Thyroid gland (tissue), 4 donors: ENCODE data around the gene DDX23. TPM values are rescaled to one million over a fixed set of nuclear protein-coding genes. Genes with fewer than 3 reads are reported as not detected.
"Not testable (repeated sequence)": the region's sequence is repeated elsewhere in the genome, so short reads cannot be mapped to it uniquely, and the experiment has no call there.

Experiments
- DNase-seq, 2 donors: peaks; one replicate each; pipeline ENCODE4 v3.0.0-alpha.2; 2019
- H3K27ac ChIP-seq, 3 donors: fragments of 200-600 bp; sonication (generic); 1 replicate in 2 of 3; 2 replicates in 1 of 3; pipeline ENCODE4 v1.5.1; 2016 to 2019; ENCODE audit warnings: mild to moderate bottlenecking in 1 of 3, moderate library complexity in 1 of 3
- H3K27me3 ChIP-seq: fragments of 200-600 bp; sonication (generic); one replicate; pipeline ENCODE4 v1.5.1; 2019
- H3K36me3 ChIP-seq, 2 donors: fragments of 200-600 bp; sonication (generic); one replicate each; pipeline ENCODE4 v1.5.1; 2016 to 2019
- H3K4me1 ChIP-seq, 2 donors: fragments of 200-600 bp; sonication (generic); one replicate each; pipeline ENCODE4 v1.5.1; 2017 to 2019
- H3K4me3 ChIP-seq, 3 donors: fragments of 200-600 bp; sonication (generic); replicated peaks in 1 of 3; 1 replicate in 2 of 3; 2 replicates in 1 of 3; pipeline ENCODE4 v1.5.1; 2016; ENCODE audit warnings: mild to moderate bottlenecking in 1 of 3
- H3K9me3 ChIP-seq: fragments of 200-600 bp; sonication (generic); one replicate; pipeline ENCODE4 v1.5.1; 2017
- POLR2A ChIP-seq, 2 donors: fragments of 450-650 bp; IDR thresholded peaks; one replicate each; pipeline ENCODE4 v1.6.1; 2017; ENCODE audit warnings: antibody characterized with exemption in 2 of 2, mild to moderate bottlenecking in 2 of 2, moderate library complexity in 1 of 2
- WGBS, 2 donors: methylation state at CpG; one replicate each; pipeline ENCODE4 v1.1.5; 2017; 5-methylcytosine and 5-hydroxymethylcytosine counted together
- intact Hi-C: fragments of 100-400 bp; cut with DNase I; formaldehyde crosslinking; loops from one replicate; pipeline ENCODE4 v1.15.1; 2023
- total RNA-seq, 4 donors: library from RNA; depleted of rRNA; stranded (reverse); fragments of >200 nt; gene quantifications; one replicate each; pipeline ENCODE4 v1.2.3, GENCODE V29; 2016
- TF ChIP-seq, protein P1 (sequence below), 6 experiments: fragments of 200-600 bp in 3 of 6; fragments of 450-650 bp in 3 of 6; sonication (generic) in 3 of 6; IDR thresholded peaks; one replicate each; pipeline ENCODE4 v1.5.1; 2016 to 2019; ENCODE audit warnings: antibody characterized with exemption in 6 of 6, mild to moderate bottlenecking in 2 of 6, inconsistent platforms in 1 of 6, moderate library complexity in 1 of 6

DDX23 gene
- total RNA-seq, 4 donors from 2014 or later: 59.4 to 88.2 (median 70.9) TPM

DNA sequence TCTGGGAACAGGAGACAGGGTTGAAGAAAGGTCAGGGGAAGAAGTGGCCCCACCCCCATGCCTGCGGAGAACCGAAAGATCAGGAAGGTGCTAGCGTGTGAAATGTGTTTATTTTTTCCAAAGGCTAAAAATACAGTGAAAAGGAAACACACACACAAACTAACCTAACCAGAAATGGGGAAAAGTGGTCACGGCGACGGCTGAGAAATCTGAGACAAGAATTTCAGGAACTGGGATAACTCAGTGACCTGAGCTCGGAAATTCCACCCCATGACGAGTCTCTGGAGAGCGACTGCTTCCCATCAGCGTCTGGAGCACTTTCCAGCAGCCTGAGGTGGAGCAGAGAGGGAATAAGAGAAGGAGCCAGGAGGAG lies 30.3 kb upstream of the DDX23 start:
- intact Hi-C loops: no loop called here
- Histone ChIP-seq H3K4me3 (no peak overlapping the region), H3K27me3 (no peaks in the 10 kb centered on the region), H3K4me1 (peaks cover 19 to 27% of the 10 kb centered on the region in 2 donors), H3K9me3 (no peaks in the 10 kb centered on the region), H3K36me3 (no peaks in the 10 kb centered on the region), H3K27ac (peak overlapping the region; percentile 69 to 94 (median 72))
- 2 to 3% methylated on average over 10 of the region's 10 CpGs for WGBS, 2 donors
- DNase-seq: peak; percentile 82 to 88
- peak in 1 of 2 donors; percentile 31 for TF ChIP-seq POLR2A (IDR thresholded peaks at IDR 0.05)
- TF ChIP-seq, protein P1, sequence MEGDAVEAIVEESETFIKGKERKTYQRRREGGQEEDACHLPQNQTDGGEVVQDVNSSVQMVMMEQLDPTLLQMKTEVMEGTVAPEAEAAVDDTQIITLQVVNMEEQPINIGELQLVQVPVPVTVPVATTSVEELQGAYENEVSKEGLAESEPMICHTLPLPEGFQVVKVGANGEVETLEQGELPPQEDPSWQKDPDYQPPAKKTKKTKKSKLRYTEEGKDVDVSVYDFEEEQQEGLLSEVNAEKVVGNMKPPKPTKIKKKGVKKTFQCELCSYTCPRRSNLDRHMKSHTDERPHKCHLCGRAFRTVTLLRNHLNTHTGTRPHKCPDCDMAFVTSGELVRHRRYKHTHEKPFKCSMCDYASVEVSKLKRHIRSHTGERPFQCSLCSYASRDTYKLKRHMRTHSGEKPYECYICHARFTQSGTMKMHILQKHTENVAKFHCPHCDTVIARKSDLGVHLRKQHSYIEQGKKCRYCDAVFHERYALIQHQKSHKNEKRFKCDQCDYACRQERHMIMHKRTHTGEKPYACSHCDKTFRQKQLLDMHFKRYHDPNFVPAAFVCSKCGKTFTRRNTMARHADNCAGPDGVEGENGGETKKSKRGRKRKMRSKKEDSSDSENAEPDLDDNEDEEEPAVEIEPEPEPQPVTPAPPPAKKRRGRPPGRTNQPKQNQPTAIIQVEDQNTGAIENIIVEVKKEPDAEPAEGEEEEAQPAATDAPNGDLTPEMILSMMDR (IDR thresholded peaks at IDR 0.05): no peak

DNA sequence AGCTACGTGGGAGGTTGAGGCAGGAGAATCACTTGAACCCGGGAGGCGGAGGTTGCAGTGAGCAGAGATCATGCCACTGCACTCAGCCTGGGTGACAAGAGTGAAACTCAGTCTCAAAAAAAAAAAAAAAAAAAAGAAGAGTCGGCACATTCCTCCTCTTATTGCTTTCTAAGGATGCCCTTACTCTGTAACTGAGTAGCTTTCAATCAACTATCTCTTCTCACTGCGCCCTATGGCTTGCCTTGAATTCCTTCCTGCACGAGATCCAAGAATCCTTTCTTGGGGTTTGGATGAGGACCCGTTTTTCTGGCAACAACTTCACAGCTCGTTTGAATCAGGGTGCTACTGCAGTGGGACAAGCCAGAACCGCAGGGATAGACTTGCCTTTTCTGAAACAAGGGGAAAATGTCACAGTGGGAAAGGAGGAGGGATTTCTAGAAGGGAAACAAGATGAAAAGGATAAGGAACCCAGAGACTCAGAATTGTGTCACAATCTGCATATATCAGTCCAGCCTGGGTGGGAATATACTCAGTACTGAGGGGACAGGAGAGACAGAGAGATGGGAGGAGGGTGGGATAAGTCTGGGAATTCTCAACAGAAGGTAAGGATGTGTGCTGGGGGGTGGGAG lies 29.8 kb upstream of the DDX23 start:
- intact Hi-C loops: no loop called here
- WGBS, 2 donors: 14 to 20% methylated on average over 9 of the region's 9 CpGs
- Histone ChIP-seq H3K4me3 (no peak overlapping the region), H3K27ac (peak overlapping the region; percentile 57 to 94 (median 72)), H3K36me3 (no peaks in the 10 kb centered on the region), H3K4me1 (peaks cover 19 to 27% of the 10 kb centered on the region in 2 donors), H3K27me3 (no peaks in the 10 kb centered on the region), H3K9me3 (no peaks in the 10 kb centered on the region)
- DNase-seq: peak in 1 of 2 donors; percentile 13
- TF ChIP-seq POLR2A (IDR thresholded peaks at IDR 0.05): no peak
- TF ChIP-seq, protein P1 (IDR thresholded peaks at IDR 0.05): no peak

DNA sequence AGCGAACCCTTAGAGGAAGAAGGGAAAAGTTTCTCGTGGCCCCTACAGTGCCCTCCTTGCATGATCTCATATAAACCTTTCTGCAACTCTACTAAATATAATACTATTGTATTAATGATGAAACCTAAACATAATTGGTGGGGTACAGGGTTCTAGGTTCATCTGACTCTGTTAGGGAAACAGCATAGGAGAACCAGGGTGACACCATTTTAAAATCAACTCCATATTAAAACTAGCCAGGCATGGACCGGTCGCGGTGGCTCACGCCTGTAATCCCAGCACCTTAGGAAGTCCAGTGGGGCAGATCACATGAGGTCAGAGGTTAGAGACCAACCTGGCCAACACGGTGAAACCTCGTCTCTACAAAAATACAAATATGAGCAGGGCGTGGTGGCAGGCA lies 28.7 kb upstream of the DDX23 start:
- H3K36me3 ChIP-seq: no peaks in the 10 kb centered on the region
- no peak overlapping the region for H3K4me3 ChIP-seq
- no peak for DNase-seq
- no peaks in the 10 kb centered on the region for H3K27me3 ChIP-seq
- H3K4me1 ChIP-seq: peaks cover 19 to 27% of the 10 kb centered on the region in 2 donors
- WGBS, 2 donors: 87 to 89% methylated on average over 9 of the region's 9 CpGs
- H3K9me3 ChIP-seq: no peaks in the 10 kb centered on the region
- intact Hi-C loops: no loop called here
- TF ChIP-seq, protein P1 (IDR thresholded peaks at IDR 0.05): no peak
- no peak for TF ChIP-seq POLR2A (IDR thresholded peaks at IDR 0.05)
- no peak overlapping the region for H3K27ac ChIP-seq

DNA sequence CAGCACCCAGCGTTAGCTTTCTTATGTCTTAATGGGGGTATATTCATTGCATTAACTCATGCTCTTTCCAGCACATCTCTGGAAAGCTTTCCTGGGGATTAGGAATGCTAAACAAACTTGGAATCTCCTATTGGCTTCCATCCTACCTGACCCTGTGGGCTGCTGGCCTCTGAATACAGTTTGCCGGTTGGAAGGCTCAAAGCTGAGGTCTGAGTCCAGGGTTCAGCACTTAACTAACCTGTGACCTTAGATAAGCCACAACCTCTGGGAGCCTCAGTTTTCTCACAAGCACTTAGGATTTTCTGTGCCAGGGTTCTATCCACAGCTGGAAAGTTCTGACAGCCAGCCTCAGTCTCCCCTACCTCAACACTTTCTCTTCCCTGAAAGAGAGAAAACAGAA lies 26.6 kb upstream of the DDX23 start:
- TF ChIP-seq POLR2A (IDR thresholded peaks at IDR 0.05): no peak
- TF ChIP-seq, protein P1 (IDR thresholded peaks at IDR 0.05): no peak
- H3K4me1 ChIP-seq: peaks cover 19 to 28% of the 10 kb centered on the region in 2 donors
- no peak overlapping the region for H3K27ac ChIP-seq
- H3K9me3 ChIP-seq: no peaks in the 10 kb centered on the region
- intact Hi-C loops: no loop called here
- DNase-seq: no peak
- WGBS, 2 donors: 76 to 86% methylated on average over 2 of the region's 2 CpGs
- H3K4me3 ChIP-seq: no peak overlapping the region
- no peaks in the 10 kb centered on the region for H3K27me3 ChIP-seq
- H3K36me3 ChIP-seq: no peaks in the 10 kb centered on the region

DNA sequence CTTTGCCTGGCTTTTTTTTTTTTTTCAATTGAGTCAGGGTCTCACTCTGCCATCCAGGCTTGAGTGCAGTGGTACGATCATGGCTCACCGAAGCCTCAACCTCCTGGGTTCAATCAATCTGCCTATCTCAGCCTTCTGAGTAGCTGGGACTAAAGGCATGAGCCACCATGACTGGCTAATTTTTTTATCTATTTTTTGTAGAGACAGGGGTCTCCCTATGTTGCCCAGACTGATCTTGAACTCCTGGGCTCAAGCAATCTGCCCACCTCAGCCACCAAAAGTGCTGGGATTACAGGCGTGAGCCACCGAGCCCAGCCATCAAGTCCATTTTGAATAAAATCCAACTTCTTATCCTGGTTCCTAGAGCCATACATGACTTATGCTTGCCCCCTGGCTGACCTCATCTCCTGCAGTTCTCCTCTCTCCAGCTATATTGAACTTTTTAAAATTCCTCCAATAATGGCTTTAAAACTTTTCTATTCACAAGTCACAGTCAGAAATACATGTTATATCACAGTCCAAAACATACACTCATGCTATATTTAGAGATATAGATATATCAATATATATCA lies 24.1 kb upstream of the DDX23 start:
- WGBS, 2 donors: 75 to 92% methylated on average over 4 of the region's 4 CpGs
- Histone ChIP-seq H3K4me3 (no peak overlapping the region), H3K36me3 (no peaks in the 10 kb centered on the region), H3K27ac (no peak overlapping the region), H3K9me3 (no peaks in the 10 kb centered on the region), H3K4me1 (peaks cover 8 to 16% of the 10 kb centered on the region in 2 donors), H3K27me3 (no peaks in the 10 kb centered on the region)
- no peak for TF ChIP-seq POLR2A (IDR thresholded peaks at IDR 0.05)
- TF ChIP-seq, protein P1 (IDR thresholded peaks at IDR 0.05): no peak
- no peak for DNase-seq
- intact Hi-C loops: no loop called here

DNA sequence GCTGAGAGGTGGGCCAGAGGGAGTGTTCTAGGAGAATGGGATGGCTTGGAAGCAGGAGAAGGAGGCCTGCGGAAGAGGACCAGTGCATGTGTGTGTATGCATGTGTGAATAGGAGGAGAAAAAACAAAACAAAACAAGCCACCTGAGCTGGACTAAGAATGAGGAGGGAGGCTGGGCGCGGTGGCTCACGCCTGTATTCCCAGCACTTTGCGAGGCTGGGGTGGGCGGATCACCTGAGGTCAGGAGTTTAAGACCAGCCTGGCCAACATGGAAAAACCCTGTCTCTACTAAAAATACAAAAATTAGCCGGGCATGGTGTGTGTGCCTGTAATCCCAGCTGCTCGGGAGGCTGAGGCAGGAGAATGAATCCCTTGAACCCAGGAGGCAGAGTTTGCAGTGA lies 21.6 kb upstream of the DDX23 start:
- H3K4me3 ChIP-seq, H3K9me3 ChIP-seq, intact Hi-C loops, H3K36me3 ChIP-seq, H3K27me3 ChIP-seq: not testable (repeated sequence)
- WGBS, 2 donors: 76 to 78% methylated on average over 8 of the region's 8 CpGs
- peaks cover 21 to 27% of the 10 kb centered on the region in 2 donors for H3K4me1 ChIP-seq
- H3K27ac ChIP-seq: peak overlapping the region in 1 of 3 donors; percentile 17
- DNase-seq: peak; percentile 22 to 41
